ENCODE results near the gene TMEM158.

TMEM158 gene

GRCh38 chr3:45232521-45232920 lies 6.4 kb upstream of the TMEM158 start:
- DNase-seq (ENCODE audit: low spot score): no peak

GRCh38 chr3:45227946-45228345 lies 1.9 kb upstream of the TMEM158 start:
- no peak for DNase-seq (ENCODE audit: low spot score)

DNA sequence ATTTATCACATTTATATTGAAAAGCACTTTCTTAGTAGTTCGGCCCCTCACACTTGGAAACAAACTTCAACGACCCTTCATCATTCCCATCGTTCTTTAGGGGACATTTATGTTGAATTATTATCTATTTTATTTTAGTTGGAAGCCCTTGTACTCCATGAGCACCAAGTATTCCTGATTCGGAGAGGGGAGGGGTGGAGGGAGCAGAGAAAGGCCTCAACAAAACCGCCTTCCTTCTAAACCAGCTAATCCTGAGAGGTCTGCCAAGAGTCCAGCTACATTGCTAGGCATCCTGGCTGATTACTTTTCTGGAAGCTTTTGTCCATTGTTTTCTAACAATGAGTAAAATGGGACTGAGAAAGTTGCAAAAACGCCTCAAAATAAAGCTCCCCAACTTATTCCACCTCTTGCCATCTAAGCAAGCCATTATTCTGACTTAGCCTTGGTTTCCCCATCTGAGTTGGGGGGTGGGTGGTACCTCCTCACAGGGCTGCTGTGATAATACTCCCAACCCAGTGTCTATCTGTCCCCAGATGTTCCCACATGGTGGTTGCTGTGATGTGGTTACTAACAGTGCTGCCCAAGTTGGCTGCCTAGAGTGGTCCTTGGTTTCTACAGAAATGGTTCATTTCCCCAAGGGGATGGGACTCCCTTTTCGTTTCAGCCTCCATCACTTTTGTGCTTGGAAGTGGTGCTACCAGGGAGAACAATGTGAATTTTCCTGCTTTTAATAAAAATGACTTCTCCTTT lies 1.2 kb upstream of the TMEM158 start:
- no peak for DNase-seq (ENCODE audit: low spot score)

- no peak for DNase-seq (ENCODE audit: low spot score)
These were observed 452 bp downstream of the TMEM158 start for GRCh38 chr3:45225465-45226205.

- peak; percentile 75 for DNase-seq (ENCODE audit: low spot score)
These were observed 1.1 kb downstream of the TMEM158 start for GRCh38 chr3:45224824-45225464.

- no peak for DNase-seq (ENCODE audit: low spot score)
These were observed 2.0 kb downstream of the TMEM158 start for GRCh38 chr3:45223889-45224727.

DNA sequence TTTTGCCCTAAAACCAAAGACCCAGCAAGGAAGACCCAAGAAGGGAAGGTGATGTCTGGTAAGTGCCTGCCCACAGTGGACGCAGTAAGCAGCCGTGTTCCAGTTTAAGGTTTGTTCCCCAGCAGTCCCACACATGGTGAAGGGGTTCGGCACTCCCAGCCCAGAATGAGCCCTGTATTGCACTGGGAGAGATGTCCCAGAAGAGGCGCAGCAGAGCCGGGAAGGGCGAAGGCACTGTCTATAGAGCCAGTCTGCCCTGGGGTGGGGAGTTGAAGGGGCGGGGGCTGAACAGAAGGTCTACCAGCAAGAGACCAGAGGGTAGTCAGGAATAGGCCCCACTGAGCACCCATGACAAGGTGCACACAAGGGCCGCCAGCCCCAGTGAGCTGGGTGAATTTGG lies 6.4 kb downstream of the TMEM158 start:
- DNase-seq (ENCODE audit: low spot score): no peak

- DNase-seq (ENCODE audit: low spot score): no peak
These were observed 7.3 kb downstream of the TMEM158 start for GRCh38 chr3:45218578-45219390.

GRCh38 chr3:45216021-45216609 lies 10.0 kb downstream of the TMEM158 start:
- no peak for DNase-seq (ENCODE audit: low spot score)

DNA sequence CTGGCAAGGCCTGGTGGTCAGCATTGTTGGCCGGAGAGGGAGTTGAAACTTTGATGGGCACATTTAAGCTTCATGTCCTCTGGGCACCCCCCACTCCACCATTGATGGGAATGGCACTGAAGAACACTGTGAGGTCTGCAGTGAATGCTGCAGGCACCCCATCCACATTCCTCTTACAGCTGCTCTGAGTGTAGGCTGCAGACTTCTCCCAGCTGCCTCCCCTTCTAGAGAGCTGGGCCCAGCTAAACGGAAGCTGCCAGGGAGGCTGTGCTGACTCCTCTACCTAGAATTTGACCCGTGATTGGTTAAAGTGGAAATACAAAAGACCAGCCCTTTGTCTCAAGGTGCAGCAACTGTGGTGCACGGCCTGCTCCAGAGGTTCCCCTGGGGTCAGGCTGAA lies 10.6 kb downstream of the TMEM158 start:
- DNase-seq (ENCODE audit: low spot score): no peak

DNA sequence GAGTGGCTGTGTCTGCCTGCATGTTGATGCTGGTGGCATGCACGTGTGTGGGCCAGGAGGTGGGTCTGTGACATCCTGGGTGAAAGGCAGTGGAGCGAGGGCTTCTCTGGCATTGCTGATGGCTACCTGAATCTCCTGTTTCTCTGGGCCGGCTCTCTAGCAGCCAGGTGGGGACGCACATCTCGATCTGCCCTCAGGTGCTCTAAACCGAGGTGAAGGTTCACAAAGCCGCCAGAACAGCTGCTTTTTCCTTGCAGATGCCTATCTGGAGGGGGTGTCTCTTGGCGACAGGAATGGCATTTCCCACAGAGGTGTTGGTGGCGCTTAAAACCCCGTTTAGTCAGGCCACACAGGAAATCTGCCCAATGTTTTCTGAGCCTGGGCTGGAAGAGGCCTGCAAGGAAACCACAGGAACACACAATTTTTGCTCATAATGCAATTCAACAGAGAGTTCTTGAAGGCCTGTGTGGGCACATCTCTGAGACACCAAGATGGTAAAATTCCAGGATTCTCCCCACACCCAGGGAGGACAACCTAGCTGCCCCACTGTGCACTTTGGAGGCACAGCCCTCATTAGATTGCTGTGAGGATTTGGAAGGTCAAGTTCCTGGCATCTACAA lies 11.9 kb downstream of the TMEM158 start:
- no peak for DNase-seq (ENCODE audit: low spot score)

DNA sequence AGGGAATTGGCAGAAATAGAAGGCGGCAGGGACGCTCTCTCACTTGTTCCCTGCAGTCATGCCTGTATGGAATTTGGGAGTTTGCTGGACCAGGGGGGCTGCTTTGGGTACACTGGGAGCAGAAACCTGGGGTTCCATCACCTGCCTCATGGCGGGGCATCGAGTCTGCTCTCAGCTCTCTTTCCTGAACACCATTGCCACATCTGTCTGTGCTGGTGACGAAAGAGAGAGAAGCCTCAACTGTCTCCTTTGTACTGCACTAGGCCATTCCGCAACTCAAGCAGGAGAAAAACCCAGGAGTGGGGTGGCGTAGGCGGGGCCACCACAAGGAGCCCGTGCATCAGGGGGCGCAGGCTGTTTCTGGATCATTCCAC lies 14.0 kb downstream of the TMEM158 start:
- DNase-seq (ENCODE audit: low spot score): no peak

- no peak for DNase-seq (ENCODE audit: low spot score)
These were observed 14.5 kb downstream of the TMEM158 start for GRCh38 chr3:45211466-45212094.

DNA sequence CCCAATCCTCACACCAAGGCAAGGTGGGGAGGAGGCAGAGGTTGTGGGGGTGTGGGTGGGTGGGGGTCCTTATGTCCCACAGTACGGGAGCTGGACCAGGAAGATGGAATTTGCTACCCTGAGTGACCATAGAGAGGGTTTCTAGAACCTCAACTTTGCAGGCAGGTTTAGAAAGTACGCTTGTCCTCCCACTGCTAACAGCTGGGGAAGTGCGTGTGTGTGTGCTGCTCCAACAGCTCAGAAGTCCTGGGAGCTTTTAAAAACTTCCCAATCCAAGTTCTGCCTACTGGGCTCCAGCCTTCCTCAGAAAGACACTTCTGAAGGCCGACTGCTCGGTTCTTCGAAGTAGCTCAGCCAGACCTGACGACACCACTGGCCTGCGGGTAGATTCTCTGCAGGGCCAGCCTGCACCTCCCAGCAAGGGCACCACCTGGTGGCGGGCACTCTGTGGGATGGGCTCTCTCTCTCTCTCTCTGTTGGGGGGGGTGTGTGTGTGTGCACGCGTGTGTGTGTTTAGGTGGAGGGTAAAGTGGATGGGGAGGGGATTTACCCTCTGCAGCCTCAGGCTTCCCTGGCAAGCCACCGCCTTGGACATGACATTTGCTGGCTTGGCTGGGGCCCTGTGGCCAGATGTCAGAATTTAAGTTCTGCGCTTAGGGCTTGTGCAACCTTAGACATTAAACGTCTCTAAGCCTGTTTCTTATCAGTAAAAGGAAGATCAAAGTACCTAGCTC lies 15.6 kb downstream of the TMEM158 start:
- DNase-seq (ENCODE audit: low spot score): peak; percentile 78

GRCh38 chr3:45209526-45209925 lies 16.6 kb downstream of the TMEM158 start:
- DNase-seq (ENCODE audit: low spot score): no peak

DNA sequence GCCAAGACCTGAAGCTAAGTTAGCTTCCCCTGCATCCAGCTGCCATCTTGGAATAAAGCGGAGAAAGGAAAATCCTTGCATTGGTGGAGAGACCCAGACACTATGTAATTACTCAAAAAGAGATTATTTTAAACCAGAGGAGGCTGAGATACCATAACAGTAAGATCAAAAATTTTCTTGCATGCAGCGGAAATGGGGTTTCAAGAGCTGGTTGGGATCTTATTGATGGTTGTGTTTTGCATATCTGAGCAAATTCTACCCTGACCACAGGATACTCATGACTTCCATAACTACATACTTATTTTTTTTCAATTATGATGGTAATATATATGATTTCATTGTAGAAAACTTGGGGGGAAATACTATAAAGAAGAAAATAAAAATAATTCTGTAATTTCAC lies 17.5 kb downstream of the TMEM158 start:
- DNase-seq (ENCODE audit: low spot score): no peak

DNA sequence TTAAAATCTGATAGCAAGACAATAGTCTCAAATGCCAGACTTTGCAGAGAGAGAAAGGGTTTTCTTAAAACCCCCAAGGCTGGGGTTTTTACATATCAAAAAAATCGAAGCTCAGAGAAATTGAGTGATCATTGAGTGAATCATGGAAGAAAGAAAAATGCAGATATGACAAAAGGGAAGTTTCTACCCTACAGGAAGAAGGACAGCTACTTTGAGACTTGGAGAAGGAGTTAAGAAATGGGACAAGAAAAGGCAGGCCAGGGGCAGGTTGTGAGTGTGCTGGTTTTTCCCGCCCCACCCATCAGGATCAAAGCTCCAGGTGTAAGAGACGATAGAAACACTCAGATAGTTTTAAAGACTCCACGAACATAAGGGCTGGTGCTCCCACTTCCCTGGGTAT lies 18.6 kb downstream of the TMEM158 start:
- DNase-seq (ENCODE audit: low spot score): no peak

- no peak for DNase-seq (ENCODE audit: low spot score)
These were observed 21.0 kb downstream of the TMEM158 start for GRCh38 chr3:45205126-45205525.

- no peak for DNase-seq (ENCODE audit: low spot score)
These were observed 22.0 kb downstream of the TMEM158 start for GRCh38 chr3:45204136-45204535.

All from left forelimb (tissue), 1 donor.